Endothelial cell (in vitro differentiated cells): Measurements from ENCODE around the gene SEMA4A. TPM values are rescaled to one million over a fixed set of nuclear protein-coding genes. Genes with fewer than 3 reads are reported as not detected.
A peak's percentile ranks its signal among the peaks of the same experiment; 100 is the strongest.
"Not testable (repeated sequence)": the region's sequence is repeated elsewhere in the genome, so short reads cannot be mapped to it uniquely, and the experiment has no call there.

Experiments used
- DNase-seq: peaks from one replicate; pipeline ENCODE4 v3.0.0; 2021; ENCODE audit warnings: low spot score
- H3K27ac Mint-ChIP-seq: one replicate; pipeline ENCODE4 v1.8.0; 2021; ENCODE audit warnings: mixed read lengths, inconsistent platforms; ENCODE audit not compliant: unreplicated experiment
- H3K27me3 Mint-ChIP-seq: one replicate; pipeline ENCODE4 v1.8.0; 2021; ENCODE audit warnings: mild to moderate bottlenecking, moderate library complexity, mixed read lengths, inconsistent platforms; ENCODE audit not compliant: unreplicated experiment
- H3K36me3 Mint-ChIP-seq: one replicate; pipeline ENCODE4 v1.8.0; 2021; ENCODE audit warnings: mild to moderate bottlenecking, low read depth, mixed read lengths, inconsistent platforms; ENCODE audit not compliant: unreplicated experiment
- H3K4me1 Mint-ChIP-seq: one replicate; pipeline ENCODE4 v1.8.0; 2021; ENCODE audit warnings: mild to moderate bottlenecking, mixed read lengths, inconsistent platforms; ENCODE audit not compliant: unreplicated experiment
- H3K4me3 Mint-ChIP-seq: one replicate; pipeline ENCODE4 v1.8.0; 2021; ENCODE audit warnings: mild to moderate bottlenecking, mixed read lengths, inconsistent platforms; ENCODE audit not compliant: unreplicated experiment
- H3K9me3 Mint-ChIP-seq: one replicate; pipeline ENCODE4 v1.8.0; 2021; ENCODE audit warnings: mixed read lengths, inconsistent platforms; ENCODE audit not compliant: unreplicated experiment
- total RNA-seq: library from RNA; stranded (reverse); fragmentation: NEBNext Ultra II Directional; extraction: Animal tissue kit (Norgen Biotek cat#: 25700); gene quantifications from one replicate; pipeline ENCODE4 v1.2.1, GENCODE V29; 2021; ENCODE audit not compliant: unreplicated experiment
- TF ChIP-seq, protein P1 (sequence below): fragments of 200-600 bp; sonication (generic); IDR thresholded peaks from one replicate; pipeline ENCODE4 v1.5.0; 2021; ENCODE audit warnings: antibody characterized with exemption; ENCODE audit not compliant: unreplicated experiment

The SEMA4A gene
- total RNA-seq, 1 donor from 2014 or later, result 2.2 TPM

DNA sequence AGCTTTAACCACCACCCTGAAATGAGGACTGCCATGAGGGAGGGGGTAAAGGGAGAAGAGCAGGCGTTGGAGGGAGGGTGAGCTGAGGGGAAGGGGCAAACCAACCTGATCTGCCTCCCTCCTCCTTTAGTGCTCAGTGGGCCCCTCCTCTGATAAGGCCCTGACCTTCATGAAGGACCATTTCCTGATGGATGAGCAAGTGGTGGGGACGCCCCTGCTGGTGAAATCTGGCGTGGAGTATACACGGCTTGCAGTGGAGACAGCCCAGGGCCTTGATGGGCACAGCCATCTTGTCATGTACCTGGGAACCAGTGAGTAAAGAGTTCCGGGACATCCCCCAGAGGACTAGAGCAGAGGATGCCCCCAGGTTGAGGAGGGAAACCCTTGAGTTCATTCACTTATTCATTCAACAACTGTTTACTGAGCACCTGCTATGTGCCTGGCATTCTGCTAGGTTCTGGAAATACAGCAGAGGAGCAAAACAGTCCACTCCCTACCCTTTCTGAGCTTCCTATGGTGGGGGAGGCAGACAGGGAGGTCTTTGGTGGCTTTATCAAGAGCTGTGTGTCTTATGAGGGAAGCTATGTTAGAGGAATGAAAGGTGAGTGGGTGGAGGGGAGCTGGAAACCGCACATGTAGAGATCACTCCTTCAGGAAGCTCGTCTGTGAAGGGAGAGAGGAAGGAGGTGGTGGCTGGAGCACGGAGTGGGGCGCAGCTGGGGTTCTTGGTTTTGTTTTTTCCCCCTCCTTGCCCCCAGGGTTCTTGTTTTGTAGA is 19.5 kb downstream of the SEMA4A start:
- H3K4me1 Mint-ChIP-seq, result no peaks in the 10 kb centered on the region
- no peak overlapping the region for H3K27ac Mint-ChIP-seq

DNA sequence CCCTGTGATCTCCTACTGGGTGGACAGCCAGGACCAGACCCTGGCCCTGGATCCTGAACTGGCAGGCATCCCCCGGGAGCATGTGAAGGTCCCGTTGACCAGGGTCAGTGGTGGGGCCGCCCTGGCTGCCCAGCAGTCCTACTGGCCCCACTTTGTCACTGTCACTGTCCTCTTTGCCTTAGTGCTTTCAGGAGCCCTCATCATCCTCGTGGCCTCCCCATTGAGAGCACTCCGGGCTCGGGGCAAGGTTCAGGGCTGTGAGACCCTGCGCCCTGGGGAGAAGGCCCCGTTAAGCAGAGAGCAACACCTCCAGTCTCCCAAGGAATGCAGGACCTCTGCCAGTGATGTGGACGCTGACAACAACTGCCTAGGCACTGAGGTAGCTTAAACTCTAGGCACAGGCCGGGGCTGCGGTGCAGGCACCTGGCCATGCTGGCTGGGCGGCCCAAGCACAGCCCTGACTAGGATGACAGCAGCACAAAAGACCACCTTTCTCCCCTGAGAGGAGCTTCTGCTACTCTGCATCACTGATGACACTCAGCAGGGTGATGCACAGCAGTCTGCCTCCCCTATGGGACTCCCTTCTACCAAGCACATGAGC is 23.3 kb downstream of the SEMA4A start:
- peaks cover 4% of the 10 kb centered on the region for H3K27me3 Mint-ChIP-seq
- H3K4me3 Mint-ChIP-seq, result no peak overlapping the region
- H3K36me3 Mint-ChIP-seq, result peaks cover 5% of the 10 kb centered on the region
- TF ChIP-seq, protein P1, sequence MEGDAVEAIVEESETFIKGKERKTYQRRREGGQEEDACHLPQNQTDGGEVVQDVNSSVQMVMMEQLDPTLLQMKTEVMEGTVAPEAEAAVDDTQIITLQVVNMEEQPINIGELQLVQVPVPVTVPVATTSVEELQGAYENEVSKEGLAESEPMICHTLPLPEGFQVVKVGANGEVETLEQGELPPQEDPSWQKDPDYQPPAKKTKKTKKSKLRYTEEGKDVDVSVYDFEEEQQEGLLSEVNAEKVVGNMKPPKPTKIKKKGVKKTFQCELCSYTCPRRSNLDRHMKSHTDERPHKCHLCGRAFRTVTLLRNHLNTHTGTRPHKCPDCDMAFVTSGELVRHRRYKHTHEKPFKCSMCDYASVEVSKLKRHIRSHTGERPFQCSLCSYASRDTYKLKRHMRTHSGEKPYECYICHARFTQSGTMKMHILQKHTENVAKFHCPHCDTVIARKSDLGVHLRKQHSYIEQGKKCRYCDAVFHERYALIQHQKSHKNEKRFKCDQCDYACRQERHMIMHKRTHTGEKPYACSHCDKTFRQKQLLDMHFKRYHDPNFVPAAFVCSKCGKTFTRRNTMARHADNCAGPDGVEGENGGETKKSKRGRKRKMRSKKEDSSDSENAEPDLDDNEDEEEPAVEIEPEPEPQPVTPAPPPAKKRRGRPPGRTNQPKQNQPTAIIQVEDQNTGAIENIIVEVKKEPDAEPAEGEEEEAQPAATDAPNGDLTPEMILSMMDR, result no peak
- DNase-seq, result no peak
- no peak overlapping the region for H3K27ac Mint-ChIP-seq
- H3K9me3 Mint-ChIP-seq, result no peaks in the 10 kb centered on the region
- H3K4me1 Mint-ChIP-seq, result peaks cover 3% of the 10 kb centered on the region

More for the DNA sequence above, 19.5 kb downstream of the SEMA4A start:
- Mint-ChIP-seq H3K9me3 (no peaks in the 10 kb centered on the region), H3K4me3 (no peak overlapping the region), H3K27me3 (no peaks in the 10 kb centered on the region), H3K36me3 (peaks cover 5% of the 10 kb centered on the region)
- no peak for DNase-seq
- TF ChIP-seq, protein P1, result no peak

DNA sequence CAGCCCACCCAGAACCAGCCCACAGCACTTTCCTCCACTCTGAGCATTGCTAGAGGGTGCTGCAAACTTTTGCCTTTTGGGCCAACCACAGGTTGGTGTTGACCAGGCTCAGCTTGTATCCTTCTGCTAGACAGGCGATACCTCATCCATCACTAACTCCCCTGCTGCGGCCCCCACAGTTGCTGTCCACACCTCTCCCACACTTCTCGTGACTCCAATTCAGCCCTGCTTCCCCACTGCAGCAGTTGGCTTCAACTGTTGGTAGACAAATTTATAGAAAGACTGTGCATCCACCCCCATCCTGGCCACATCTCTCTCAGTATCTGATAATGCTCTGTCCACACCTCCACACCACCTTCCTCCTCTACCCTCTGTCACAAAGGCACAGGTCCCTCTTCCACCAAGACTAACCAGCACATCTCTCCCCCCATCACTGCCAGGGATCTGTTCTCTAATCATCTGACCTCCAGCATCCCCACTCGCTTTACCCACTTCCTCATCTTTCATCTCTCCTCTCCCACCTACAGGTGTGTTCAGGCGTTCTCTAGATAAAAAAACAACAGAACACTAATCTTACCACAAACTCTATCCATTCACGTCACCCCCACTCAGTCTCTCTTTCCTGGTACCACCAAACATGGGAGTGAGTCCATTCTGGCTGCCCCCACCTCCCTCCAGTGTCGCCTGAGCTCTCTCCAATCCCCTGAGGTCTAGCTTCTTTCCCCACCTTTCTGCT is 24.7 kb downstream of the SEMA4A start:
- peak overlapping the region; percentile 25 for H3K27ac Mint-ChIP-seq
- TF ChIP-seq, protein P1, result no peak
- DNase-seq, result no peak
- no peaks in the 10 kb centered on the region for H3K9me3 Mint-ChIP-seq
- peaks cover 4% of the 10 kb centered on the region for H3K27me3 Mint-ChIP-seq
- no peak overlapping the region for H3K4me3 Mint-ChIP-seq
- H3K4me1 Mint-ChIP-seq, result peaks cover 9% of the 10 kb centered on the region
- peaks cover 5% of the 10 kb centered on the region for H3K36me3 Mint-ChIP-seq

DNA sequence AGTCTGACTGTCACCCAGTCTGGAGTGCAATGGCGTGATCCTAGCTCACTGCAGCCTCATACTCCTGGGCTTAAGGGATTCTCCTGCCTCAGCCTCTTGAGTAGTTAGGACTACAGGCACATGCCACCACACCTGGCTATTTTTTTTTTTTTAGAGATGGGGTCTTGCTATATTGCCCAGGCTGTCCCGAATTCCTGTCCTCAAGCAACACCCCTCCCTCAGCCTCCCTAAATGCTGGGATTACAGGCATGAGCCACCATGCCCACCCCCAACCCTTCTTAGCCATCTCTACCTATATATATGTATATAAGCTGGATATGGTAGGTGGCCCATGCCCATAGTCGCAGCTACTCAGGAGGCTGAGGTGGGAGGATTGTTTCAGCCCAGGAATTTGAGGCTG is 27.1 kb downstream of the SEMA4A start:
- Mint-ChIP-seq H3K4me3 (no peak overlapping the region), H3K27me3 (peaks cover 4% of the 10 kb centered on the region), H3K27ac (no peak overlapping the region), H3K4me1 (peaks cover 9% of the 10 kb centered on the region), H3K36me3 (peaks cover 5% of the 10 kb centered on the region), H3K9me3 (no peaks in the 10 kb centered on the region)
- no peak for DNase-seq
- TF ChIP-seq, protein P1, result no peak

DNA sequence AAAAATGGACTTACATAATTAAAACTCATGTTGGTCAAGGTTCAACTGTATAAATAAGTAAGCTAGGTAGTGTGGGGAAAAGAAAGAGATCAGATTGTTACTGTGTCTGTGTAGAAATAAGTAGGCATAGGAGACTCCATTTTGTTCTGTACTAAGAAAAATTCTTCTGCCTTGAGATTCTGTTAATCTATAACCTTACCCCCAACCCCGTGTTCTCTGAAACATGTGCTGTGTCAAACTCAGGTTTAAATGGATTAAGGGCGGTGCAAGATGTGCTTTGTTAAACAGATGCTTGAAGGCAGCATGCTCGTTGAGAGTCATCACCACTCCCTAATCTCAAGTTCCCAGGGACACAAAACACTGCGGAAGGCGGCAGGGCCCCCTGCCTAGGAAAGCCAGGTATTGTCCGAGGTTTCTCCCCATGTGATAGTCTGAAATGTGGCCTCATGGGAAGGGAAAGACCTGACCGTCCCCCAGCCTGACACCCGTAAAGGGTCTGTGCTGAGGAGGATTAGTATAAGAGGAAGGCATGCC is 28.1 kb downstream of the SEMA4A start:
- H3K4me1 Mint-ChIP-seq, H3K36me3 Mint-ChIP-seq, H3K27me3 Mint-ChIP-seq, H3K9me3 Mint-ChIP-seq, H3K4me3 Mint-ChIP-seq, DNase-seq, H3K27ac Mint-ChIP-seq: not testable (repeated sequence)

DNA sequence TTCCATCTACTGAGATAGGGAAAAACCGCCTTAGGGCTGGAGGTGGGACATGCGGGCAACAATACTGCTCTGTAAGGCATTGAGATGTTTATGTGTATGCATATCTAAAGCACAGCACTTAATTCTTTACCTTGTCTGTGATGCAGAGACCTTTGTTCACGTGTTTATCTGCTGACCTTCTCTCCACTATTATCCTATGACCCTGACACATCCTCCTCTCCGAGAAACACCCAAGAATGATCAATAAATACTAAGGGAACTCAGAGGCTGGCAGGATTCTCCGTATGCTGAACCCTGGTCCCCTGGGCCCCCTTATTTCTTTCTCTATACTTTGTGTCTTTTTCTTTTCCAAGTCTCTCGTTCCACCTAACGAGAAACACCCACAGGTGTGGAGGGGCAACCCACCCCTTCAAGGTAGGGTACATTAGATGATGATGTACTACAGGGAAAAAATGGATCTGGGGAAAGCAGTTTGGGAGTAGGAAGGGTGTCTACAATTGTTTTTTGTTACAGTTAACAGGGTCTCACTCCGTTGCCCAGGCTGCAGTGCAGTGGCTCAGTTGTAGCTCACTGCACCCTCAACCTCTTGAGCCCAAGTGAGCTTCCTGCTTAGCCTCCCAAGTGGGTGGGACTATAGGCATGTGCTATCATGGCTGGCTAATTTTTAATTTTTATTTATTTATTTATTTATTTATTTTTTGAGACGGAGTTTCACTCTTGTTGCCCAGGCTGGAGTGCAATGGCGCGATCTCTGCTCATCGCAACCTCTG is 28.8 kb downstream of the SEMA4A start:
- not testable (repeated sequence) for H3K4me3 Mint-ChIP-seq

DNA sequence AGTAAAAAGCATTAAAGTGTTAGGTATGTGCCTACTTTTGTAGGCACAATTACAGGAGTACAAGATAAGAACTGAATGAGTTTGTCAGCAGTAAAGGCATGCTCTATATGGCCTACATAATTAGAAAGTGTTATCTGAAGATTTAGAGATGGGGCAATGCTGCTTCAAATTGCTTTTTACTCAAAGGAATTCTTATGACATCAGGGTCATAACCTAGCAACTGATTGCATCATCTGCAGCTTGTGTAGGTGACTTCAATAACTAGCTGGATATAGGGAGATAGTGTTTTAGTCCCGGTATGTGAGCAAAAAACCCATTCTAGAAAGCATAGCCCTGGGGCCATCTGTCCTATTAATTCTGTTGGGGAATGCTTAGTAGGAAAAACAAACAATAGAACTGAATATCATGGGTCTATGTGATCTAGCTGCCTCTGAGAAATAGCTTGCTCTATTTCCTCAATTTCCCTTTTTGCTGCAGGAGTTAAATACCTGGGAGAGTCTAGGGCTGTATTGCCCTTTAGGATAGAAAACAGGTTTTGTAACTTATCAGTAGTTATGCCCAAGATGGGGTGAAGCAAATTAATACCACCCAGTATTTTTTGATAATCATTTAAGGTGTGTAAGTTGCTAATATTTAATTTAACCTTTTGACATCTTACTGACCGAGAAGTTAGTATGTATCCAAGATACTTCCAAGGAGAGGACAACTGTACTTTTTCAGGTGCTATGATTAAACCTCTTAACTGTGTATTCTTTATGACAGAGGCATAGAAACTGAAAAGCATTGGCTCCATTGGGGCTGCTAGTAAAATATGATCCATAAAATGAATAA is 33.2 kb downstream of the SEMA4A start:
- not testable (repeated sequence) for H3K27me3 Mint-ChIP-seq, H3K4me1 Mint-ChIP-seq, H3K4me3 Mint-ChIP-seq, H3K27ac Mint-ChIP-seq, H3K36me3 Mint-ChIP-seq, DNase-seq, H3K9me3 Mint-ChIP-seq

More for the DNA sequence above, 28.8 kb downstream of the SEMA4A start:
- DNase-seq, H3K27me3 Mint-ChIP-seq, H3K9me3 Mint-ChIP-seq, H3K36me3 Mint-ChIP-seq, H3K4me1 Mint-ChIP-seq: not testable (repeated sequence)
- peak overlapping the region; percentile 39 for H3K27ac Mint-ChIP-seq
